ENCODE data around the gene PROSER2. TPM values are rescaled to one million over a fixed set of nuclear protein-coding genes. Genes with fewer than 3 reads are reported as not detected.

PROSER2 gene
- total and polyA plus RNA-seq, 9 of the 15 experiments (the other 6 are each of a cell fraction or from before 2014, with no cell fraction given), result 0.62 to 14.8 (median 2.9) TPM

DNA sequence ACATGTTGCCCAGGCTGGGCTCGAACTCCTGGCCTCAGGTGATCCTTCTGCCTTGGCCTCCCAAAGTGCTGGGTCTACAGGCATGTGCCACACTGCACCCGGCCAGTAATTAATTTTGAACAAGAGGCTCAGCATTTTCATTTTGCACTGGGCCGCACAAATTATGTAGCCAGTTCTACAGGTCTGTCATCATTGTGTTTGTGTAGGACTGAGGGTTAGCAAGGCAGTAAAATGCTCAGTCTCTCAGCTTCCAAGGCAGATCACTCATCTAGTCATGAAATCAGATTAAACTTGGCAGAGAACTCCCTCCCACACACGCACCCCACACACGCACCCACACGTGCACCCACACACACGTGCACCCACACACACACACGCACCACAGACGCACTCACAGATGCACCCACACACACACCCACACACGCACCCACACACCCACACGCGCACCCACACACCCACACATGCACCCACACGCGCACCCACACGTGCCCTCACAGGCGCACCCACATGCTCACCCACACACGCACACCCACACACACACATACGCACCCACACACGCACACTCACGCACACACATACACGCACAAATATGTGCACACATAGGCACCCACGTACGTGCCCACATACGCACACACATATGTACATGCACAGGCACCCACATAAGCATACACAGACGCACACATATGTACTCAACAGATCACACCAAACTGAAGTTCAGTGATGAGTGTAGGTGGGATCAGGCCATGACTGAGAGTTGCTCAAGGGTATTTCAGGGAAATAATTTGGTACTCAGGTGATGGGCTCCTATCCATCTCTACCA is 27.8 kb upstream of the PROSER2 start (continued):
- TF ChIP-seq, protein P1, sequence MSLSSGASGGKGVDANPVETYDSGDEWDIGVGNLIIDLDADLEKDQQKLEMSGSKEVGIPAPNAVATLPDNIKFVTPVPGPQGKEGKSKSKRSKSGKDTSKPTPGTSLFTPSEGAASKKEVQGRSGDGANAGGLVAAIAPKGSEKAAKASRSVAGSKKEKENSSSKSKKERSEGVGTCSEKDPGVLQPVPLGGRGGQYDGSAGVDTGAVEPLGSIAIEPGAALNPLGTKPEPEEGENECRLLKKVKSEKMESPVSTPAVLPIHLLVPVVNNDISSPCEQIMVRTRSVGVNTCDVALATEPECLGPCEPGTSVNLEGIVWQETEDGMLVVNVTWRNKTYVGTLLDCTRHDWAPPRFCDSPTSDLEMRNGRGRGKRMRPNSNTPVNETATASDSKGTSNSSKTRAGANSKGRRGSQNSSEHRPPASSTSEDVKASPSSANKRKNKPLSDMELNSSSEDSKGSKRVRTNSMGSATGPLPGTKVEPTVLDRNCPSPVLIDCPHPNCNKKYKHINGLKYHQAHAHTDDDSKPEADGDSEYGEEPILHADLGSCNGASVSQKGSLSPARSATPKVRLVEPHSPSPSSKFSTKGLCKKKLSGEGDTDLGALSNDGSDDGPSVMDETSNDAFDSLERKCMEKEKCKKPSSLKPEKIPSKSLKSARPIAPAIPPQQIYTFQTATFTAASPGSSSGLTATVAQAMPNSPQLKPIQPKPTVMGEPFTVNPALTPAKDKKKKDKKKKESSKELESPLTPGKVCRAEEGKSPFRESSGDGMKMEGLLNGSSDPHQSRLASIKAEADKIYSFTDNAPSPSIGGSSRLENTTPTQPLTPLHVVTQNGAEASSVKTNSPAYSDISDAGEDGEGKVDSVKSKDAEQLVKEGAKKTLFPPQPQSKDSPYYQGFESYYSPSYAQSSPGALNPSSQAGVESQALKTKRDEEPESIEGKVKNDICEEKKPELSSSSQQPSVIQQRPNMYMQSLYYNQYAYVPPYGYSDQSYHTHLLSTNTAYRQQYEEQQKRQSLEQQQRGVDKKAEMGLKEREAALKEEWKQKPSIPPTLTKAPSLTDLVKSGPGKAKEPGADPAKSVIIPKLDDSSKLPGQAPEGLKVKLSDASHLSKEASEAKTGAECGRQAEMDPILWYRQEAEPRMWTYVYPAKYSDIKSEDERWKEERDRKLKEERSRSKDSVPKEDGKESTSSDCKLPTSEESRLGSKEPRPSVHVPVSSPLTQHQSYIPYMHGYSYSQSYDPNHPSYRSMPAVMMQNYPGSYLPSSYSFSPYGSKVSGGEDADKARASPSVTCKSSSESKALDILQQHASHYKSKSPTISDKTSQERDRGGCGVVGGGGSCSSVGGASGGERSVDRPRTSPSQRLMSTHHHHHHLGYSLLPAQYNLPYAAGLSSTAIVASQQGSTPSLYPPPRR (CRISPR knock-in tag; IDR thresholded peaks at IDR 0.05; ENCODE audit: borderline replicate concordance), result no peak
- peak; percentile 74; the same call in 1 of the 2 replicates for TF ChIP-seq ZBTB26 (CRISPR knock-in tag; IDR thresholded peaks at IDR 0.05)
- peak; percentile 74 for TF ChIP-seq BHLHE40 (IDR thresholded peaks at IDR 0.05; ENCODE audit: low read length)
- no peak for TF ChIP-seq ZNF316 (IDR thresholded peaks at IDR 0.05)
- TF ChIP-seq DNMT1 (IDR thresholded peaks at IDR 0.05), result no peak
- TF ChIP-seq EGR1 (conservative IDR thresholded peaks at IDR 0.05), result peak; percentile 99
- TF ChIP-seq PTTG1 (tag; IDR thresholded peaks at IDR 0.05; ENCODE audit: low read depth), result no peak
- TF ChIP-seq TEAD4 (IDR thresholded peaks at IDR 0.05; ENCODE audit: low read length), result peak; percentile 57
- TF ChIP-seq TEAD4 (CRISPR knock-in tag; IDR thresholded peaks at IDR 0.05; ENCODE audit: borderline replicate concordance), result no peak
- TF ChIP-seq, protein P2, sequence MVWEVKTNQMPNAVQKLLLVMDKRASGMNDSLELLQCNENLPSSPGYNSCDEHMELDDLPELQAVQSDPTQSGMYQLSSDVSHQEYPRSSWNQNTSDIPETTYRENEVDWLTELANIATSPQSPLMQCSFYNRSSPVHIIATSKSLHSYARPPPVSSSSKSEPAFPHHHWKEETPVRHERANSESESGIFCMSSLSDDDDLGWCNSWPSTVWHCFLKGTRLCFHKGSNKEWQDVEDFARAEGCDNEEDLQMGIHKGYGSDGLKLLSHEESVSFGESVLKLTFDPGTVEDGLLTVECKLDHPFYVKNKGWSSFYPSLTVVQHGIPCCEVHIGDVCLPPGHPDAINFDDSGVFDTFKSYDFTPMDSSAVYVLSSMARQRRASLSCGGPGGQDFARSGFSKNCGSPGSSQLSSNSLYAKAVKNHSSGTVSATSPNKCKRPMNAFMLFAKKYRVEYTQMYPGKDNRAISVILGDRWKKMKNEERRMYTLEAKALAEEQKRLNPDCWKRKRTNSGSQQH (CRISPR knock-in tag; IDR thresholded peaks at IDR 0.05), result 0 out of 2 replicates have a peak, but pooled peaks have one; percentile 72
- no peak for TF ChIP-seq CLOCK (CRISPR knock-in tag; IDR thresholded peaks at IDR 0.05; ENCODE audit: borderline replicate concordance)
- no peak for TF ChIP-seq TFAM (CRISPR knock-in tag; conservative IDR thresholded peaks at IDR 0.05)
